SU-DHL-6 (cell line): ENCODE data around the gene OR10S1.

Experiments used
- H2AFZ ChIP-seq: fragments of 200-600 bp; sonication (generic); 2 replicates; pipeline ENCODE4 v1.6.1; 2014; ENCODE audit warnings: low read depth, mild to moderate bottlenecking, moderate library complexity, mixed read lengths, antibody characterized with exemption, low read length; ENCODE audit not compliant: severe bottlenecking
- H3F3A ChIP-seq: fragments of 200-600 bp; shearing (Covaris generic); 2 replicates; pipeline ENCODE4 v1.6.0; 2016; ENCODE audit warnings: antibody characterized with exemption, mild to moderate bottlenecking; ENCODE audit not compliant: insufficient read depth
- H3K27ac ChIP-seq: fragments of 200-600 bp; sonication (generic); 2 replicates; pipeline ENCODE4 v1.5.1; 2016; ENCODE audit warnings: low read depth, mild to moderate bottlenecking, low read length, moderate library complexity, mixed read lengths
- H3K27me3 ChIP-seq: fragments of 200-600 bp; sonication (generic), shearing (Covaris generic); 2 replicates; pipeline ENCODE4 v1.6.0; 2014; ENCODE audit warnings: mild to moderate bottlenecking, low read length
- H3K36me3 ChIP-seq: fragments of 200-600 bp; sonication (generic); 2 replicates; pipeline ENCODE4 v1.6.1; 2014; ENCODE audit warnings: mild to moderate bottlenecking, low read length, mixed read lengths
- H3K4me2 ChIP-seq: fragments of 300-600, 200-600 bp; shearing (Covaris generic), sonication (generic); 2 replicates; pipeline ENCODE4 v1.6.0; 2014; ENCODE audit warnings: low read length, low read depth, mild to moderate bottlenecking; ENCODE audit not compliant: poor library complexity, severe bottlenecking
- H3K4me3 ChIP-seq: fragments of 200-600 bp; sonication (generic); 2 replicates; pipeline ENCODE4 v1.5.1; 2014; ENCODE audit warnings: antibody characterized with exemption, low read length, mild to moderate bottlenecking, mixed read lengths; ENCODE audit not compliant: insufficient read depth, poor library complexity, severe bottlenecking
- H3K79me2 ChIP-seq: fragments of 200-600 bp; sonication (generic); 2 replicates; pipeline ENCODE4 v1.6.1; 2014; ENCODE audit warnings: mild to moderate bottlenecking, low read length, moderate library complexity; ENCODE audit not compliant: insufficient read depth
- H3K9ac ChIP-seq: fragments of 200-600 bp; sonication (generic); 2 replicates; pipeline ENCODE4 v1.7.0; 2014; ENCODE audit warnings: mild to moderate bottlenecking, low read length
- H3K9me2 ChIP-seq: fragments of 200-600 bp; sonication (generic); replicated peaks from 2 replicates; pipeline ENCODE4 v1.6.1; 2014; ENCODE audit warnings: low read length; ENCODE audit not compliant: insufficient read depth
- H3K9me3 ChIP-seq: fragments of 200-600 bp; sonication (generic); 2 replicates; pipeline ENCODE4 v1.6.1; 2014; ENCODE audit warnings: low read length, mixed read lengths; ENCODE audit not compliant: insufficient read depth
- H4K20me1 ChIP-seq: fragments of 200-600 bp; sonication (generic); 2 replicates; pipeline ENCODE4 v1.6.1; 2014; ENCODE audit warnings: low read depth, mild to moderate bottlenecking, antibody characterized with exemption, low read length, moderate library complexity, mixed read lengths
- EZH2phosphoT487 ChIP-seq: fragments of 200-600 bp; sonication (generic), shearing (Covaris generic); conservative IDR thresholded peaks from 2 replicates; pipeline ENCODE4 v1.6.1; 2018; ENCODE audit warnings: mild to moderate bottlenecking, antibody characterized with exemption, low read length, moderate library complexity, mixed read lengths
- TF ChIP-seq, protein P1 (sequence below): fragments of 200-600 bp; sonication (generic); IDR thresholded peaks from one replicate; pipeline ENCODE4 v1.5.1; 2017; ENCODE audit warnings: antibody characterized with exemption, mild to moderate bottlenecking, low read length, moderate library complexity; ENCODE audit not compliant: insufficient read depth, poor library complexity, severe bottlenecking

The OR10S1 gene

DNA sequence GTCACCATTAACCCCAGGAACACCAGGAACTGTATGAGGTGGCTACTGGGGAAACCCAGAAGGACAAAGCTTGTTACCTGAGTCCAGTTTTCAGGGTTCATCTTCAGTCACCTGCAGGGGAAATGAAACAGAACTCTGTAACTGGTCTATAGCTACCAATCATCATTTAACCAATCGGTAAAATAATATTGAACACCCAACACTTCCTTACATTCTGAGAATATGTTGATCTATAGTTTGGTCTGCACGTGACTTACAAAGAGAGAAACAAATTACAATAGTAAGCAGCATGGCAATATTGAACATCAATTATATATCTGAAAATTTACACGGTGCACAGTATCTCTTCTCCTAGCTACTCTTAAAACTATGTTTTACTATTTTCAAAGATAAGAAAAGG lies 33.8 kb downstream of the OR10S1 start, which contains the start of gene OR6T1:
TSS of gene OR6T1 (minus strand) at position 101 of the 400 bp plus-strand sequence. CDS start at position 101, 0 bp downstream.
- Histone ChIP-seq H4K20me1 (no peaks in the 10 kb centered on the region), H3K9me2 (no peaks in the 10 kb centered on the region), H3K36me3 (no peaks in the 10 kb centered on the region), H3K27me3 (no peaks in the 10 kb centered on the region), H3K79me2 (no peaks in the 10 kb centered on the region), H3F3A (no peaks in the 10 kb centered on the region), H3K4me2 (no peak within 1 kb of the TSS), H3K9ac (no peak within 1 kb of the TSS), H3K9me3 (no peaks in the 10 kb centered on the region), H2AFZ (no peak within 1 kb of the TSS), H3K27ac (no peak within 1 kb of the TSS), H3K4me3 (no peak within 1 kb of the TSS)
- no peak for TF ChIP-seq EZH2phosphoT487
- TF ChIP-seq, protein P1, sequence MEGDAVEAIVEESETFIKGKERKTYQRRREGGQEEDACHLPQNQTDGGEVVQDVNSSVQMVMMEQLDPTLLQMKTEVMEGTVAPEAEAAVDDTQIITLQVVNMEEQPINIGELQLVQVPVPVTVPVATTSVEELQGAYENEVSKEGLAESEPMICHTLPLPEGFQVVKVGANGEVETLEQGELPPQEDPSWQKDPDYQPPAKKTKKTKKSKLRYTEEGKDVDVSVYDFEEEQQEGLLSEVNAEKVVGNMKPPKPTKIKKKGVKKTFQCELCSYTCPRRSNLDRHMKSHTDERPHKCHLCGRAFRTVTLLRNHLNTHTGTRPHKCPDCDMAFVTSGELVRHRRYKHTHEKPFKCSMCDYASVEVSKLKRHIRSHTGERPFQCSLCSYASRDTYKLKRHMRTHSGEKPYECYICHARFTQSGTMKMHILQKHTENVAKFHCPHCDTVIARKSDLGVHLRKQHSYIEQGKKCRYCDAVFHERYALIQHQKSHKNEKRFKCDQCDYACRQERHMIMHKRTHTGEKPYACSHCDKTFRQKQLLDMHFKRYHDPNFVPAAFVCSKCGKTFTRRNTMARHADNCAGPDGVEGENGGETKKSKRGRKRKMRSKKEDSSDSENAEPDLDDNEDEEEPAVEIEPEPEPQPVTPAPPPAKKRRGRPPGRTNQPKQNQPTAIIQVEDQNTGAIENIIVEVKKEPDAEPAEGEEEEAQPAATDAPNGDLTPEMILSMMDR = no peak

DNA sequence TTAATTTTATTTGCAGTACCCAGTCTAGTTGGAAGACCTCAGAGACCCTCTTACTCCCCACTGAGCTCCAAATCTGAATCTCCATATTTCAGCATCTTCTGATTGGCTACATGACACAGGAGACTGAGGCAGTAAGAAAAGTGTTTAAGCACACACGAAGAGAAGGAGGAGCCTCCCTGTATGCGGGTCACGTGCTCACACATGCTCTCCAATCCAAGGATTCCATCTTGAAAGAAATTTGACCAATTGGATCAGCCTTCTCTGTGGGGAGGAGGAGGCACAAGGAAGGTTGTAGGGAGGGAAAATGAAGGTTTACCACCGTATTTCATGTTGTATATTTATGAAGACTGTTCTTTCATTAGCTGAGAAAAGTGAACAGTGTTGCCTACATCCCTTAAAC lies 35.2 kb downstream of the OR10S1 start:
- no peak for TF ChIP-seq EZH2phosphoT487
- TF ChIP-seq, protein P1 = no peak
- Histone ChIP-seq H3K9me3 (no peaks in the 10 kb centered on the region), H3K9ac (no peak overlapping the region), H3K9me2 (no peaks in the 10 kb centered on the region), H2AFZ (no peak overlapping the region), H4K20me1 (no peaks in the 10 kb centered on the region), H3K4me3 (no peak overlapping the region), H3K4me2 (no peak overlapping the region), H3K36me3 (no peaks in the 10 kb centered on the region), H3K79me2 (no peaks in the 10 kb centered on the region), H3F3A (no peaks in the 10 kb centered on the region), H3K27ac (no peak overlapping the region), H3K27me3 (no peaks in the 10 kb centered on the region)

GRCh38 chr11:123939317-123939716 lies 38.3 kb downstream of the OR10S1 start, which contains the start of gene OR4D5:
TSS of gene OR4D5 (plus strand) at chr11:123939617. CDS start at chr11:123939617, 0 bp downstream.
- Histone ChIP-seq H3K79me2 (no peaks in the 10 kb centered on the region), H3K27me3 (no peaks in the 10 kb centered on the region), H3K9ac (no peak within 1 kb of the TSS), H3K4me2 (no peak within 1 kb of the TSS), H3K27ac (no peak within 1 kb of the TSS), H4K20me1 (no peaks in the 10 kb centered on the region), H3K9me2 (no peaks in the 10 kb centered on the region), H2AFZ (no peak within 1 kb of the TSS), H3K36me3 (no peaks in the 10 kb centered on the region), H3K4me3 (no peak within 1 kb of the TSS), H3K9me3 (no peaks in the 10 kb centered on the region), H3F3A (no peaks in the 10 kb centered on the region)
- no peak for TF ChIP-seq EZH2phosphoT487
- TF ChIP-seq, protein P1 = no peak
